IMR-90 (cell line): ENCODE data around the gene CXorf49. TPM values are rescaled to one million over a fixed set of nuclear protein-coding genes. Genes with fewer than 3 reads are reported as not detected.
A peak's percentile ranks its signal among the peaks of the same experiment; 100 is the strongest.
"Not testable (repeated sequence)": the region's sequence is repeated elsewhere in the genome, so short reads cannot be mapped to it uniquely, and the experiment has no call there.

Experiments
- ATAC-seq: fragments of 200-7000 bp; cut with Tn5 transposase; 2 replicates; pipeline ENCODE4 v1.9.1; 2020; ENCODE audit warnings: low read depth, mild to moderate bottlenecking, moderate library complexity
- BruUV-seq: library from RNA; stranded (reverse); fragments of 400-500 nt; replicated peaks from 2 replicates; lab custom pipeline; 2021; lab: Mats Ljungman, UMichigan
- CTCF ChIA-PET: fragments of 300-600 bp; formaldehyde crosslinking; extraction: SDS; loops from one replicate; lab custom pipeline; 2021; ENCODE audit warnings: antibody characterized with exemption; lab: Yijun Ruan, JAX
- POLR2A ChIA-PET: fragments of 300-600 bp; sonication (Branson Sonifier 250); formaldehyde crosslinking; loops from one replicate; lab custom pipeline; 2022; ENCODE audit warnings: antibody characterized with exemption; ENCODE audit not compliant: unreplicated experiment; lab: Charles Lee
- DNase-seq: peaks from one replicate; pipeline ENCODE4 v3.0.0; 2013
- H2AFZ ChIP-seq: replicated peaks from 2 replicates; pipeline ENCODE3; 2013; ENCODE audit warnings: low read length, mild to moderate bottlenecking; ENCODE audit not compliant: poor library complexity
- H2AK5ac ChIP-seq: 2 replicates; pipeline ENCODE4 v1.6.1; 2013; ENCODE audit warnings: low read depth, low read length, inconsistent platforms
- H2AK9ac ChIP-seq: replicated peaks from 2 replicates; pipeline ENCODE3; 2013; ENCODE audit warnings: mild to moderate bottlenecking, low read depth, low read length, moderate library complexity; ENCODE audit not compliant: poor library complexity
- H2BK120ac ChIP-seq: 2 replicates; pipeline ENCODE4 v1.6.1; 2013; ENCODE audit warnings: low read depth, low read length, inconsistent platforms
- H2BK15ac ChIP-seq: 3 replicates; pipeline ENCODE4 v1.6.1; 2013; ENCODE audit warnings: low read depth, low read length, inconsistent platforms
- H2BK20ac ChIP-seq: 2 replicates; pipeline ENCODE4 v1.6.1; 2013; ENCODE audit warnings: low read depth, mild to moderate bottlenecking, inconsistent platforms, low read length, moderate library complexity
- H2BK5ac ChIP-seq: 2 replicates; pipeline ENCODE4 v1.6.1; 2013; ENCODE audit warnings: mild to moderate bottlenecking, low read depth, low read length, inconsistent platforms; ENCODE audit not compliant: poor library complexity, severe bottlenecking
- H3K14ac ChIP-seq: replicated peaks from 2 replicates; pipeline ENCODE4 v1.6.1; 2013; ENCODE audit warnings: low read depth, low read length, inconsistent platforms
- H3K18ac ChIP-seq: 2 replicates; pipeline ENCODE4 v1.6.1; 2013; ENCODE audit warnings: low read depth, low read length, control low read depth
- H3K23ac ChIP-seq: 2 replicates; pipeline ENCODE4 v1.6.1; 2013; ENCODE audit warnings: low read depth, low read length, inconsistent platforms
- H3K27ac ChIP-seq: 2 replicates; pipeline ENCODE4 v1.5.1; 2013; ENCODE audit warnings: mild to moderate bottlenecking, control low read depth, low read length; ENCODE audit not compliant: insufficient read depth
- H3K27me3 ChIP-seq: 2 replicates; pipeline ENCODE4 v1.6.1; 2013; ENCODE audit warnings: low read length; ENCODE audit not compliant: control insufficient read depth, insufficient read depth
- H3K36me3 ChIP-seq: 2 replicates; pipeline ENCODE4 v1.6.1; 2013; ENCODE audit warnings: low read length, mixed read lengths; ENCODE audit not compliant: control insufficient read depth, insufficient read depth
- H3K4ac ChIP-seq: 2 replicates; pipeline ENCODE4 v1.6.1; 2013; ENCODE audit warnings: low read depth, low read length, inconsistent platforms
- H3K4me1 ChIP-seq: 2 replicates; pipeline ENCODE4 v1.6.1; 2013; ENCODE audit warnings: low read length, mixed read lengths; ENCODE audit not compliant: control insufficient read depth, insufficient read depth
- H3K4me2 ChIP-seq: 2 replicates; pipeline ENCODE4 v1.6.1; 2013; ENCODE audit warnings: low read depth, mild to moderate bottlenecking, control low read depth, low read length, moderate library complexity
- H3K4me3 ChIP-seq: 2 replicates; pipeline ENCODE4 v1.5.1; 2013; ENCODE audit warnings: low read depth, mild to moderate bottlenecking, control low read depth, low read length, moderate library complexity; ENCODE audit not compliant: insufficient read depth
- H3K56ac ChIP-seq: 2 replicates; pipeline ENCODE4 v1.6.1; 2013; ENCODE audit warnings: low read length, inconsistent platforms; ENCODE audit not compliant: insufficient read depth; ENCODE audit errors: extremely low read depth
- H3K79me1 ChIP-seq, 2 experiments: 2 replicates each; pipeline ENCODE4 v1.6.1; 2013; ENCODE audit warnings: low read length in 2 of 2, inconsistent platforms in 1 of 2, low read depth in 1 of 2
- H3K9ac ChIP-seq: 2 replicates; pipeline ENCODE4 v1.6.1; 2013; ENCODE audit warnings: low read depth, low read length, control low read depth
- H3K9me1 ChIP-seq: 2 replicates; pipeline ENCODE4 v1.6.1; 2013; ENCODE audit warnings: low read length, inconsistent platforms; ENCODE audit not compliant: insufficient read depth
- H3K9me3 ChIP-seq: 2 replicates; pipeline ENCODE4 v1.6.1; 2013; ENCODE audit warnings: low read length; ENCODE audit not compliant: control insufficient read depth, insufficient read depth
- H4K20me1 ChIP-seq: 2 replicates; pipeline ENCODE4 v1.6.1; 2013; ENCODE audit warnings: low read length, inconsistent platforms; ENCODE audit not compliant: insufficient read depth
- H4K5ac ChIP-seq: 2 replicates; pipeline ENCODE4 v1.6.1; 2013; ENCODE audit warnings: mild to moderate bottlenecking, low read depth, low read length, control low read depth
- H4K8ac ChIP-seq, 2 experiments: 2 replicates each; pipeline ENCODE4 v1.6.1; 2013; ENCODE audit warnings: low read depth in 2 of 2, low read length in 2 of 2, control low read depth in 1 of 2, inconsistent platforms in 1 of 2
- H4K91ac ChIP-seq: 2 replicates; pipeline ENCODE4 v1.6.1; 2013; ENCODE audit warnings: low read depth, low read length, inconsistent platforms; ENCODE audit not compliant: insufficient read depth
- WGBS, 2 experiments: methylation state at CpG; one replicate each; pipeline versions ENCODE4 v1.1.5 to v1.1.7; 2013; ENCODE audit warnings: missing lambda C conversion rate in 2 of 2; ENCODE audit not compliant: insufficient read length in 1 of 2; ENCODE audit errors: extremely low coverage in 2 of 2; 5-methylcytosine and 5-hydroxymethylcytosine counted together
- dilution Hi-C: fragments of 300-500 bp; cut with HindIII; formaldehyde crosslinking; loops from one replicate; pipeline ENCODE4 v1.14.3; 2018; ENCODE audit warnings: low sequenced_read_pairs; ENCODE audit not compliant: unreplicated experiment
- in situ Hi-C: fragments of 300-500 bp; cut with MboI; formaldehyde crosslinking; loops from 3 replicates; pipeline ENCODE4 v1.14.3; 2019; ENCODE audit warnings: low sequenced_read_pairs, inconsistent platforms, mixed read lengths
- intact Hi-C: fragments of 100-400 bp; cut with micrococcal nuclease; formaldehyde crosslinking; loops from 2 replicates; pipeline ENCODE4 v1.10.0; 2022
- polyA plus RNA-seq, 3 experiments: library from polyadenylated mRNA; depleted of rRNA; stranded (reverse); fragments of >200 nt; gene quantifications; 2 replicates each; pipeline ENCODE4 v1.2.3, GENCODE V29; 2012; ENCODE audit warnings: low replicate concordance in 1 of 3
- total RNA-seq: library from RNA; depleted of rRNA; stranded (reverse); fragments of >200 nt; gene quantifications from 2 replicates; pipeline ENCODE4 v1.2.3, GENCODE V29; 2012

CXorf49 gene
- total and polyA plus RNA-seq, 2 of the 4 experiments (the other 2 are of a cell fraction) = not detected

- H3K27me3 ChIP-seq, H4K20me1 ChIP-seq, POLR2A ChIA-PET, intact Hi-C loops, dilution Hi-C loops, BruUV-seq, H3K4me1 ChIP-seq, H2BK120ac ChIP-seq, H3K9me3 ChIP-seq, H3K9ac ChIP-seq, H3K4ac ChIP-seq, H3K4me3 ChIP-seq, H3K27ac ChIP-seq, H3K9me1 ChIP-seq, H3K18ac ChIP-seq, H3K56ac ChIP-seq, H3K23ac ChIP-seq, H4K5ac ChIP-seq, CTCF ChIA-PET, H3K14ac ChIP-seq, H2BK15ac ChIP-seq, H4K8ac ChIP-seq, in situ Hi-C loops, H2BK20ac ChIP-seq, H3K79me1 ChIP-seq, H3K36me3 ChIP-seq, H2AFZ ChIP-seq, DNase-seq, H3K4me2 ChIP-seq, H2BK5ac ChIP-seq, H2AK9ac ChIP-seq, H2AK5ac ChIP-seq, H4K91ac ChIP-seq: not testable (repeated sequence)
- no CpG with 5 or more reads among the region's 4 CpGs for WGBS, 2 experiments
- peak; percentile 24; the same call in 1 of the 2 replicates for ATAC-seq
Measured at GRCh38 chrX:71699023-71699344, 19.1 kb downstream of the CXorf49 start.

- DNase-seq, H3K18ac ChIP-seq, H3K14ac ChIP-seq, CTCF ChIA-PET, H2AFZ ChIP-seq, H4K8ac ChIP-seq, H3K36me3 ChIP-seq, POLR2A ChIA-PET, H3K79me1 ChIP-seq, H2BK5ac ChIP-seq, intact Hi-C loops, H3K56ac ChIP-seq, H2AK9ac ChIP-seq, H3K23ac ChIP-seq, H3K4me1 ChIP-seq, H2BK120ac ChIP-seq, H3K9me3 ChIP-seq, H3K27me3 ChIP-seq, H3K9me1 ChIP-seq, H3K4me2 ChIP-seq, H3K4me3 ChIP-seq, H3K4ac ChIP-seq, H2BK15ac ChIP-seq, in situ Hi-C loops, H4K5ac ChIP-seq, dilution Hi-C loops, H3K27ac ChIP-seq, H4K91ac ChIP-seq, H3K9ac ChIP-seq, H4K20me1 ChIP-seq, H2AK5ac ChIP-seq, H2BK20ac ChIP-seq, BruUV-seq: not testable (repeated sequence)
- WGBS, 2 experiments = no CpG with 5 or more reads among the region's 12 CpGs
- peak; percentile 72 for ATAC-seq
Measured at GRCh38 chrX:71698299-71699022, 19.6 kb downstream of the CXorf49 start.
